Endometrial microvascular endothelial cells (primary cell): ENCODE measurements around the gene WFIKKN1. TPM values are rescaled to one million over a fixed set of nuclear protein-coding genes. Genes with fewer than 3 reads are reported as not detected.

Experiments used
- in situ Hi-C: cut with HindIII; loops from 2 replicates; pipeline ENCODE4 v1.10.0; 2017; ENCODE audit warnings: low sequenced_read_pairs, low pct_unique_long_range_greater_than_20kb; ENCODE audit errors: inconsistent ontology term
- total RNA-seq: library from RNA; depleted of rRNA; stranded (reverse); fragments of >200 nt; gene quantifications from one replicate; pipeline ENCODE4 v1.2.3, GENCODE V29; 2015; ENCODE audit errors: inconsistent ontology term

WFIKKN1 gene
- total RNA-seq, 1 donor from 2014 or later: not detected

- in situ Hi-C loops: no loop called here
Measured at GRCh38 chr16:617855-618254, 12.9 kb upstream of the WFIKKN1 start.

GRCh38 chr16:619476-620100, 11.2 kb upstream of the WFIKKN1 start:
- in situ Hi-C loops: no loop called here

- in situ Hi-C loops: no loop called here
Measured at GRCh38 chr16:620700-621525, 9.9 kb upstream of the WFIKKN1 start.

- in situ Hi-C loops: no loop called here
Measured at GRCh38 chr16:621526-622105, 9.2 kb upstream of the WFIKKN1 start.

GRCh38 chr16:622920-623280, 7.9 kb upstream of the WFIKKN1 start:
- in situ Hi-C loops: no loop called here

GRCh38 chr16:624526-625070, 6.2 kb upstream of the WFIKKN1 start:
- in situ Hi-C loops: no loop called here

- in situ Hi-C loops: no loop called here
Measured at GRCh38 chr16:625117-625976, 5.4 kb upstream of the WFIKKN1 start.

GRCh38 chr16:625977-626765, 4.6 kb upstream of the WFIKKN1 start:
- in situ Hi-C loops: no loop called here

- in situ Hi-C loops: no loop called here
Measured at GRCh38 chr16:626787-627453, 3.9 kb upstream of the WFIKKN1 start.

GRCh38 chr16:627454-628239, 3.1 kb upstream of the WFIKKN1 start:
- in situ Hi-C loops: no loop called here

GRCh38 chr16:628321-629061, 2.3 kb upstream of the WFIKKN1 start:
- in situ Hi-C loops: no loop called here

GRCh38 chr16:629185-629832, 1.5 kb upstream of the WFIKKN1 start:
- in situ Hi-C loops: no loop called here

GRCh38 chr16:629833-630248, 944 bp upstream of the WFIKKN1 start:
- in situ Hi-C loops: no loop called here

- in situ Hi-C loops: no loop called here
Measured at GRCh38 chr16:630249-630814, 453 bp upstream of the WFIKKN1 start.

- in situ Hi-C loops: no loop called here
Measured at GRCh38 chr16:631808-632358, 1.1 kb downstream of the WFIKKN1 start.
